Activated CD8-positive, alpha-beta memory T cell treated with anti-CD3 and anti-CD28 coated beads, Interleukin-2, amount 50 U/mL, for 24 hours (primary cell): ENCODE data around the gene XPO6.

Source experiments
- DNase-seq: peaks from one replicate; pipeline ENCODE4 v3.0.0-alpha.2; 2020; ENCODE audit errors: extremely low read depth

Gene XPO6

DNA sequence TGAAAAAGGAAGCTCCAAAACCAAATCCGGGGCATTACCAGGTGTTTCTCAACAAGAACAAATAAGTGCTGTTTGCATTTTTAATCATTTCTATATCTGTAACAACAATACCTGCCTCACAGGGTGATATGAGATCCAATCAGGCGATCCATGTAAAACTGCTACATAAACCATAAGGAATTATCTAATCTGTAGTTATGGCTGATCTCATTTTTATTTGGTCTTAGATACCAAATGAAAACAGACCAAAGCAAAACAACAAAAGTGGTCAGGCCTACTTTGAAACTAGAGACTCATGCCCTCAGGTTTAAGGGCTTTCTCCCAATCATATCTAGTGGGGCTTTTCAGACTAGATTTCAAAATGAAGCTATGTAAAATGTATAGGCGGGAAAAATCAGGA lies 28.3 kb downstream of the XPO6 start:
- DNase-seq = no peak

DNA sequence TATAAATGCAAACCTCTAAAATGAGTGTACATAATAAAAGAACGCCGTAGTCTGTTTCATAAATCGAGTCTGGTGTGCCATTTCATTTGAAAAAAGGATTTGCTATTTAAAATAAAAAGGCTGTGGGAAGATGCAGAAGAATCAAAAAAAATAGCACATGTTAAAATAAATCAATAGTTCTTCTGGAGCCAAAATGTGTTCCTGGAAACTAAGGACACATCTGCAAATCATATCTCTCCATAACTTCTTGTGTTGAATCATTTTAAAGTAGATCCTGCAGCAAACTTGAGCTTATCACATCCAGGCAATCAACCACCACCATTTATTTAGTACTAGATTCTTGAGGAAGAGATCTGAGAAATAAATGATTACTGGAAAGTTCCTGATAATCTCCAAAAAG lies 29.0 kb downstream of the XPO6 start:
- no peak for DNase-seq

DNA sequence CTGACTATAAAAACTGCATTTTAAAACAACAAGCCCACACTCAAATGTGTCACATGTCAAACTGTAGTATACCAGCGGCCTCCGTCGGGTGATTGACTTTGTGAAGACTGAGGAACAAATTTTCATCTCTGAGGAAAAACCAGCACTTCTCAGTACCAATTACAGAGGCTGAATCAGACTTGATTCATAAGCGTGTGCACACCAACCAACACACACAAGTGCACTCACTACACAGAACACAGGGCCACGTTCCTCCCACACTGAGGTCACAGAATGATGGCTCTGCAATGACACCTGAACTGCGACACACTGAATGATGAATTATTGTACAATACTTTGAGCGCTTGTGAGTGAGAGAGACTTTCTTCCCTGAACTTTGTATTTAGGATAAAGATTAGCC lies 29.6 kb downstream of the XPO6 start:
- no peak for DNase-seq

DNA sequence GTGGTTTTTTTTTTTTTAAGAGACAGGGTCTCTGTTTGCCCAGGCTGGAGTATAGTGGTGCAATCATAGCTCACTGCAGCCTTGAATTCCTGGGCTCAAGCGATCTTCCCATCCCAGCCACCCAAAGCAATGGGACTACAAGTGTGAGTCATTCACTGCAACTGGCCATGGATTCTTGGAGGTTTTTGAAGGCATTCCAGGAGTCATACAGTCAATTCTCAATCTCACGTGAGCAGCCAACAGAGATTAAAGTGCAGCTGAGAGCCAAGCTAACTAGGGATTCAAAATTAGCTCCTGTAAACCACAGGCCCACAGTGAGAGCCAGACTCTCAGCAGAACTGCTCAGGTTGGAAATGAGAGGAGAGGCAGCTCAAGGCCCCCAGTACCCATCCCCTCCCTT lies 30.2 kb downstream of the XPO6 start:
- no peak for DNase-seq

DNA sequence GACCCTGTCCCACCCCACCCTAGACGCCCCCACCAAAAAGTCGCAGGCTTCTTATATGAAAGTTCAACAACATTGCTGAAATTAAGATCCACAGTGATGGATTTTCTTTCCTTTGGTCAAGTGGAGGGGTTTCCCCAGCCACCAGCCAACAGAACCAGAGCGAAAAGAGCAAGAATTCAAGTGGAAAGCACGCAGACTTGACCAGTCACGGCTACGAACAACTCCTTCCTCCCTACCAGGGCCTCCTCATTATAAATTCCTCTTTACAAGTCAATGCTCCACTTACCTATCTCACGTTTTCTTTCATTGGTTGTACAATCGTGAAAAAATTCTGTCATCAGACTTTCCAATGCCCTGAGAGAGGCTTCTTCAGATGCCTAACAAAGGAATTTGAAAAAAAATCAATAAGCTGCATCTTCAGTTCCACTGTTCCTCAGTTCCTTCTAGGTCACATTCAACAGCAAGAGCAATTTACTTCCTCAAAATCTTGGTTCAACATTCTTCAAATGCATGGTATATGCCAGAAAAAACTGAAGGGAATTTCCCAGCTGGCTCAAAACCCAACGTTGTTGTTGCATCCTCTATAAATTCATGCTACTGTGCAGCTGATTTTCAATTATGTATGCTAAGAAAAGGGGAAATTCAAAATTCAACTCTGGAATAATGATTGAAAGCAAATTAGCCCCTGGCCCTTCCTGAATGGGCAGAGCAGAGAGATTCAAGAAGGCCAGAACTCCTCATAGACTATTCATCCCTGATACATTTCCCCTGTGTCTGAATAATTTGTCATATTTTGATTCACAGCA lies 30.9 kb downstream of the XPO6 start:
- DNase-seq = no peak

DNA sequence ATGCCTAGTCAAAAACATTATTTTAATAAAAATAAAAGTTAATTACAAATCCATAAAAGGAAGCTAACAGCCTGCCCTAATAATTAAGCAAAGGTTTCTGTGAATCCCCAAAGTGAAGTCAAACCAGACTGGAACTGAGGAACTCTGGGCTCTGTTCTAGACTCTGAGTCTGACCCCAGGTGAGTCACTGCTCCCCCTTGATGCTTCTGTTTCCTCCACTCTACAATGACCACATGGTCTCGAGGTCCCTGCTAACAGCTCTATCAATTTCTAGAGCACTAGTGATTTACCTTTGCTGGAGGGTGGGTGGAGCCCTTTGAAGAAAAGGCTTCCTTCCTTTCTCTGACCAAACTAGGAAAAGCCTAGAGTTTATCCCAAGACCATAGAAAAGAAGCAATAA lies 32.4 kb downstream of the XPO6 start:
- DNase-seq = no peak

DNA sequence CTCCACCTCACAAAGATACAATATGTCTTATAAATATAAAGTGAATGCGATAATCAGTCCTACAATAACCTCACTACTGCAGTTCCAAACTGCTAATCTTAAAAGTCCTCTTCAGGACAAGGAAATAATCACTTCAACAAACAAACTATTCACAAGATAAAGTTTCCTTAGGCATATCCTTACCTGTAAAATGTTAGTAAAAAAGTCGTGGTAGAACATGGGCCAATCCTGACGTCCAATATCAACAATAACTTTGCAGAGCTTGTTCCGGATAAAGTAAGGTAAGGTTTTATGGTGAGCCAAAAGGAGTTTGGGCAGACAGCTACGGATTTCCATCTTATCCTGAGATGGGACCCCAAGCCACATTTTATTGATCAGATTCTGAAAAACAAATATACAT lies 36.0 kb downstream of the XPO6 start:
- no peak for DNase-seq

DNA sequence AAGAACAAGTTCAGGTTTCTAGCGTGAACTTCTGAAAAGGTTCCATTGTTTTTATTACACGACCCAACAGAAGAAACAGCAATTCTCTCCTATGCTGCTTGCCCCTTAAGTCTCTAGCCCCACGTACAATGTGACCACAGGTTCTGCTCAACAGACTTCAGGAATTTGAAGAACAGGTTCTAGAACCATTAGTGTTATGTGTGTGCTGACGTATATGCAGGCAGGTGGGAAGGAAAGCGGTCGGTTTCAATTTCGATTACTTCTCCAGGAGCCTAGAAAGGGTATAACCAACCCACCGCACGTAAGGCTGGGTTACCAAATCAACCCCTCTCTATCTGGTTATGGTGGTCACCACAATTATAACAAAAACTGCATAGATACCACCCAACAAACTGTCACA lies 39.4 kb downstream of the XPO6 start:
- no peak for DNase-seq

DNA sequence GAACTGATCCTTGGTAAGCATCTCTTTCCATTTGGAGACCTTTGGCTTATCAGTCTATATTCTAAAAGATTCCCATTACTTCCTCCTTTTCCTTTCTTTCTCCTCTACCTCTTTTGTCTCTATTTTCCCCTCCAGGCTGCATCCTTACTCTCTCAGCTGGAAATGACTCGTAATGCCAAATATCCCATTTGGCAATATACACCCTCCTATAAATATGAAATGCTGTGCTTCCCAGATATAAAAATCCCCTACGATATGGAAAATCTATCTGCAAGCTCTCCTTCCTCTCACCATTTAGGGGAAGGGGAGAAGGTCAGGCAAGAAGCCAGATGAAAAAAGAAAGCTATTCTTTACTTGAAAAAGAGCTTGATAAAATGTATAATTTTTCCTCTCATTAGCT lies 39.9 kb downstream of the XPO6 start:
- DNase-seq = no peak

DNA sequence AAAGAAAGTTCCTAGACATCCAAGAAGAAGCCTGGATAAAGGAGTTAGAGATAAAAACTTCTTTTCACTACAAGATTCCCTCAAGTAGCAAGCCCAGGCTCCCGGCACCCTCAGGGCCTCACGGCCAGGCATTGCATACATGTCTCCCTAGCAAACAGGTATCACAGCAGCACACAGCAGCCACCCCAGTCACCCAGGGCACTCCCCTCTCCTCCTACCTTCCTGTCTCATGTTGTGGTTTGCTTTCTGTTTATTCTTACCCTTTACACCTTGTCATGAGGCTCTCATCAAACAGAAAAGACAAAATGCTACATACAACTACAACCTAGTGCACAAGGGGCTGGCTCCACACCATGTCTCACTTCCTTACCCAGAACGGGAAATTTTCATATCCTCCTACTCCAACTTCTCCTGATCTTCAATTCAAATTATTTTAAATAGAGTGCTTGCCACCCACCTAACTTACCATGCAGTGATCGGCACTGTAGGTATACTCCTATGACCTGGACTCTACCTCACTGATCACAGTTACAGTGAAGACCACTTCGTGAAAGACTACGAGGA lies 42.7 kb downstream of the XPO6 start:
- DNase-seq = no peak

DNA sequence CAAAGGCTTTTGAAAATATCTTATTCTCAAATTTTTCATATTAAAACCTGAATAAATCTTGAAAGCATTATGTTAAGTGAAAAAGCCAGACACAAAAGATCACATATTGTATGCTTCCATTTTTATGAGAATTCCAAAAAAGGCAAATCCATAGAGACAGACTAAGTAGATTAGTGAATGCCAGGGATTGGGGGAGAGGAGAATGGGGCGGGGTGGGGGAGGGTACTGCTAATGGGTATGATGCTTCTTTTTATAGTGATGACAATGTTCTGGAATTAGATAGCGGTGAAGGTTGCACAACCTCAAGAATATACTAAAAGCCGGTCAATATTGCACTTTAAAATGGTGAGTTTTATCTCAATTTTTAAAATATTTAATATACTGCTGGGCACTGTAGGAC lies 44.0 kb downstream of the XPO6 start:
- DNase-seq = no peak

DNA sequence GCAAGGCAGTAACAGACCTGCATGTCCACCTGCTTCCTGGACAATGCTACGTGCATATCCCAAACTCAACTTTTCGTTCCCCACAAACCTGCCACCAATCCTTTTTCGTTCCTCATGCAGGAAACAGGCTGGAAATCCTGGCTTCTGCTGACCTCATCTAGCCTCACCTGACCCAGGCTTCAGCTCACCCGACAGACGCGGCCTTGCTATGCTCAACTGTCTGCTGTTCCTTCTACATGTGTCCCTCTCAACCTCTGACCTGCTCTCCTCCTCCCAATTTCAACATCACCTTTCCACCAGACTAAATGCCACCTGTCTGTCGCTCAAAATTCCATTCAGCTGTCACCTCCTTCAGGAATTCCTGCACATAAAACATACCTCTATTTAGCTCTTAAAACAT lies 44.5 kb downstream of the XPO6 start:
- no peak for DNase-seq

DNA sequence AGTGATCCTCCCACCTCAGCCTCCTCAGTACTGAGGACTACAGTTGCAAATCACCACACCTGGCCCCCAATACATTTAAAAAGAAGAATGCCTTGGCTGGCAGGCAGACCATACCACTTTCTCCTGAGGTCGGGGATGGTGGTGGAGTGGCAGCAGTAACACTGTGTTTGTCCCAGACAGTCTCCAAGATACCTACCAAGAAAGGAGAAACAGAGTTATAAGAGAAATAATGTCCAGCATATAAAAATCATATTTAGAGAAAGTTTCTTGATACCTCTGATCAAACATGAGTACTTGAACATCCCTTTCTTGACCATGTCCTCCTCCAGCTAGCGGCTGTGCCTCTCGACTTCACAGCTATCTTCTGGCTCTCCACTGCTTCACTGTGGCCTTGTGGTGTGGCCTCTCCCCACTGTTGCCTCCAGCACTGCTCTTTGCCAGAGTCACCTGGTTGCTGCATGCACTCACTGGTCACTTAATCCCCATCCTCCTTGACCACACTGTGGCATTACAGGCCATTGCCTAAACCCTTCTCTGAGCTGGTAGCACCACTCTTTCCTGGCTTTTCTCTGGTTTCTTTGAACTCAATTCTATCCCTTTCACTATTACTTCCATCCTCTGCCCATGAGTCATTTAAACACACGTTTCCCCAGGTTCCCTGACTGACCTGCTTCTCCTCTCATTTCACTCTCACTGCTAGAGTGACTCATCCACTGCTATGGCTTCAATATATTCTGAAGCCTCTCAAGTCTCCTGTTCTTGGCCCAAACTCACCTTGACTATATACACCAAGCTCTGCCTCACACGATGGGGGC lies 45.2 kb downstream of the XPO6 start:
- DNase-seq = no peak

DNA sequence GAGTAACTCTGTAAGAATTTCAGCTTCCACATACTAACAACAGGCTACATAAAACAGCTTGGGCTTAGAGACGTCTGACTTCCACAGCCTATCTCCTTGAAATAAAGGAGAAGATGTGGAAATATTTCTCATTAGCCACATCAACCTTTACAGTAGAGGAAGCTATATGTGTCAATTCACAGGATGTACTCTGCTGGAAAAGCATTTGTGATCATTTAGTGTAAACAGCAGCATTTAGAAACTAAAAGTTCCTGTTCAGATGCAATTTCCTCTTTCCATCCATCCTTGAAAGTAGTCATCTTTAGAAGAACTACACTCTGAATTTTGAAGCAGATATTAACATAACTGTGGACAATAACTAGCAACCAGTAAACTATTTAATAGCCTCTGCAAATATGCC lies 46.2 kb downstream of the XPO6 start:
- no peak for DNase-seq

DNA sequence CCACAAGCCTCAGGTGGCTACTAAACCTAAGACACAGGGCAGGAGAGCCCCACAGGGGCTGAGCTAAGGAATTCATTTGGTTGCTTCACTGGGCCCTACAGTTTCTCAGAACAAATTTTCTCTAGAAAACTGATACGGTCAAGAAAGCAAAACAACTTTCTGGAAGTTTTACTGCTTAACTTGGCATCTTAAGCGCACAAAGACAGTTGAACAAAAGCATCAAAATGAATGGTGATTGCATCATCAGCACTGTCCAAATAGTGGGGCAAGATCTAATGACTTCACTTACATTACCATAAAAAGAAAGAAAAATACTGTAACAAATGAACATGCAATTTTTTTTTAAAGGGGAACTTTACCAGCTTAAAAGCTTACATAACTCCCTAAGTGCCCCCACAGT lies 47.6 kb downstream of the XPO6 start:
- DNase-seq = no peak

DNA sequence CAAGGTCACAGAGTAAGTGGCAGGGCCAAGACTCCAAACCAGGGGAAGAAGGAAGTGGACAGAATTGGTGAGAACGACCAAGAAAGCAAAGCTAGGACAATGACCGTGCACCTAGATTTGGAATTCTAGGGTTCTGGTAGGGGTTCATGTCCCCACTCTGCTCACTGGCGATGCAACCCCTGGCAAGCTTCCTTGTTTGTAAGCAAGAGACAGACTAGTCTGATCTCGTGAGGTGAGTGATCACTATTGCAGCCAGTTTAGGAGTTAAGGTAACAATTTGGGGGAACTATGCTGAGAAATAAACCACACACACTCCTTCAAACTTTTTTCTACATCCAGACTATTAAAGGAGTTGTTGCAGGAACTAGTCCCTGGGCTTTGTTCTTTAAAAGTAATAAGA lies 48.1 kb downstream of the XPO6 start:
- no peak for DNase-seq

DNA sequence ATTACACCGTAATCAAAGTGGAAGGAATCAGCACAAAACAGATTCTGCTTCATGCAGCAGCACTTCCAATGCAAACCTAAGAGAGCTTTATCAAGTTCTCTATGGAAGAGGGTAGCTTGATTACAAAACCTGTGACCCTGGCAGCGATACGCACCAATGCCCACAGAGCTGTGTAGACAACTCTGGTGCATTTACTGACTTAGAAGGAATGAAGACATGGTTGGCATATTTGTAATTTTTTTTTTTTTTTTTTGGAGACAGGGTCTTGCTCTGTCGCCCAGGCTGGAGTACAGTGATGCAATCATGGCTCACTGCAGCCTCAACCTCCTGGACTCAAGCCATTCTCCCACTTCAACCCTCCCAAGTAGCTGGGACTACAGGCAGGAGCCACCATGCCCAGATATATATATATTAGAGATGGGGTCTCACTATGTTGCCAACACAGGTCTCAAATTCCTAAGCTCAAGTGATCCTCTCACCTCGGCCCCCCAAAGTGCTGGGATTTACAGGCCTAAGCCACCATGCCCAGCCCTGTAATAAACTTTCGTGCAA lies 49.4 kb downstream of the XPO6 start:
- no peak for DNase-seq

DNA sequence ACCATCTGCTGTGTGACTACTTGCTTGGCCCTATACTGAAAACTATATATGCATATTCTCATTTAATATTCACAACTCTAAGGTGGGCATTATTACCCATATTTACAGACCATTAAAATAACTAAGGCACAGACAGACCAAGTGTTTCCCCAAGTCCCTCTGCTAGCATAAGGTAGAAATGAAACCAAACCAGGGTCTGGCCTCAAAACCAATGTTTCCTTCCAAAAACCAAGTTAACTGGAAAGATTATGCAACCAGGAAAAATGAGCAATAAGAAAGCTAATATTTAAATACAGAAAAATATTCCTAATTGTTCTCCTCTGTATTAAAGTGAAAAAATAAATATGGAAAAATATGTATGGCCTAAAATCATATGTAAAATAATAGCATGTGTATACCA lies 50.1 kb downstream of the XPO6 start:
- DNase-seq = no peak

DNA sequence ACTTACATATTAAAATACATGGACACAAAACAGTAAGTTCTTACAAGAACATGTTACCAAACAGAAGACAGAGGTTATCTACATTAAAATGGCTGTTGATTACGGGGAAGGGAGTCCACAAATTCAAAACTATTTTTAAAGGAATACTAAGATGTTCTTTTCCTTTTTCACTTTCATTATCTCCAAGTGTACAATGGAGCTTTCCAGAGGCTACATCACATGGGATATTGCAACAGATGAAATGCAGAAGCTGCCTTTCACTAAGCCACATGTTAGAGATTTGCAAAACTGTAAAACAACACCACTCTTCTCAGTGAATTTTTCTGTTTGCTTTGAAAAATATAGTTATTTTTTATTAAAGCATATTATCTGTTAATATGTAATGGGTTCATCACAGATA lies 53.6 kb downstream of the XPO6 start:
- DNase-seq = no peak

DNA sequence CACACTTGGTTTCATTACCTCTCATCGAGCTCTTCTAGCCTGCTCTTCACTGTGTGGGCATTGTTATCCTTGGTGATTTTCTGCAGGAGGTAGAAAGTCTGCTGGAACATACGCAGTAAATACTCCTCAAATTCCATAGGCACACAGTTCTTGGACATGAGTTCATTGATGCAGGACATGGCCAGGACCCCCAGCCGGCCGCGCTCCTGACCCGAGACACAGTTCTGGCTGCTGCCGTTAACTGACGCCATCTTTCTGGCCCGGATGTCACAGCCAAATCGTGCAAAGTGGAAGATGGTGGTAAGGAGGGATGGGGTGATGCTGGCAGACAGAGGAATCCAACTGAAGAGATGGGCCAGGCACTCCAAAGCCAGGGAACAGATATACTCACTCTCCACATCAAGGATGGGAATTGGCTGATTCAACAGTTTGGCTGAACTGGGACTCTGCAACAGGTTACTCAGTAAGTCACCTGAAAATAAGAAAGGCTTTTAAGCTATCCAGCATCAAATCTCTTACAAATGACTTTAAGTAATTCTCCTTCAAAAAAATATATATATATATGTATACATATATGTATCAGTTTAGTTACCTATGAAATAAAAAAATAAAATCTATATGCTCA lies 55.6 kb downstream of the XPO6 start:
- DNase-seq = no peak

DNA sequence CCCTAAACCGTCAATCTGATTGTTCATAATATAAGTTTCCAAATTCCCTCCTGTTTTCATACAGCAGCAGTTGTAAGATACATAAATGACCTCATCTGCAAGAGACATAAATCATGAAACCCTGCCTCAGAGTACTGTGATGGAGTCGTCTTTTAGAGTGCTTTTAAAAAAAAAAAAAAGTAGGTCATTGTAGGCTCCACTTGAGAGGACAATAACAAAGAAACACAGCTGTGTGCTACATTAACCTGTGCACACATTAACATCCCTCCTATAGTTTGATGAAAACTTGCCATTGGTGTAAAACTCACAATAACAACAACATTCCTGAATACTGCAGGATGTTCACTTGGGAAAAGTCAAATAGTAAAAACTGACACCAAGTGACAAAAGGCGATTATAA lies 56.5 kb downstream of the XPO6 start:
- no peak for DNase-seq

DNA sequence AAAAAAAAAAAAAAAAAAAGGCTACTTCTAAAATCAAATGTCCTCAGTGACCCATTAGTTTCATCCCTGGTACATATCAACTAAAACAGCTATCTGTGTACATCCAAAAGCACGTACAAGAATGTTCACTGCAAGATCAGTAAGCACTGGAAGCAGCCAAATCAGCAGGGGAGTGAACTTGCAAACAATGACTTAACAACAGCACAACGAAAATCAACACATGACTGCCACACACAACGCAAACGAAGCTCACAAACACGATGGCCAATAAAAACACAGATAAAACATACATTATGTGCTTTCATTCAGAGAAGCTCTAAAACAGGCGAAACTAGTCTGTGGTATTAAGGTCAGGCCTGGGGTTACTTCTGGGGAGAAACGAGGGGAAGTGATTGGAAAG lies 60.6 kb downstream of the XPO6 start:
- no peak for DNase-seq
